Stimulated activated CD8-positive, alpha-beta memory T cell treated with anti-CD3 and anti-CD28 coated beads, Interleukin-12 subunit alpha, Interleukin-12 subunit beta, amount 100 ng/mL, for 1 hour (primary cell): ENCODE measurements around the gene SLC22A13.
"Not testable (repeated sequence)": the region's sequence is repeated elsewhere in the genome, so short reads cannot be mapped to it uniquely, and the experiment has no call there.

Source experiments
- DNase-seq: peaks from one replicate; pipeline ENCODE4 v3.0.0-alpha.2; 2020; ENCODE audit warnings: low read depth

The SLC22A13 gene

DNA sequence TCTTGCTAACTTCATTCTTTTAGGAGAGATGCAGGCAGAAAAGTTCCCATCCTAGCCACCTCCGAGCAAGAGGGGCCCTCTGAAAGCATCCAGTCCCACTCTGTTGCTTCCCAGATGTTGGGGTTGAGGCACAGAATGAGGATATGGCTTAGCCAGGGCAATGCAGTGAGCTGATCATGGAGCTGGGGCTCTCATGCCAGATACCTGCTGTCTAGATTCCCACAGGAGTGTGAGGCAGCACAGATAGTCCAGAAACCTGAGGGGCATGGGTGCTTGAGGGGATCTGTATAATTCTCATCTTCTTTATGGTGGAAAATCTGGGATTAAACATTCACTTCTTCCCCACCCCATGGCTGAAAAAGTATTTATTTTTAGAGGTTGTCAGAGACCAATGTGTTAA is 1.2 kb downstream of the SLC22A13 start:
- no peak for DNase-seq

DNA sequence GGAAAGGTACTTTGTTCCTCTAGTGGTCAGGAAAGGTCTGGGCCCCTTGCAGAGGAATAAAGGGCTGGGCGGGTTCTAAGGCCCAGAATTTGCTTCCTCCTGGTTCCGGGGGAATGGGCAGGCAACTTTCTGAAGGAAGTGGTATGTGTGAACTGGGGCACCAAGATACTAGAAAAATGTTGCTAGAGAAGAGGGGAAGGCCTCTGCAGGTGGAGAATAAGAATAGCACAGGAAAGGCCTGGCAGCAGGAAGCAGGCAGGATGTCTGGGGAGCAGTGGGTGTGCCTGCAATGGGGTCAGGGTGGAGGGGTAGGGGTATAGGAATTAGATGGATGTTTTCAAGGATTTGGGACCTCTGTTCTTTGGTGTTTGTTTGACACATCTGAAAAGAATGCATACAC is 2.0 kb downstream of the SLC22A13 start:
- no peak for DNase-seq

- DNase-seq: no peak
Observed at GRCh38 chr3:38268087-38268486, 2.5 kb downstream of the SLC22A13 start.

- no peak for DNase-seq
Observed at GRCh38 chr3:38268522-38268921, 2.9 kb downstream of the SLC22A13 start.

GRCh38 chr3:38270606-38271005 is 5.0 kb downstream of the SLC22A13 start:
- no peak for DNase-seq

DNA sequence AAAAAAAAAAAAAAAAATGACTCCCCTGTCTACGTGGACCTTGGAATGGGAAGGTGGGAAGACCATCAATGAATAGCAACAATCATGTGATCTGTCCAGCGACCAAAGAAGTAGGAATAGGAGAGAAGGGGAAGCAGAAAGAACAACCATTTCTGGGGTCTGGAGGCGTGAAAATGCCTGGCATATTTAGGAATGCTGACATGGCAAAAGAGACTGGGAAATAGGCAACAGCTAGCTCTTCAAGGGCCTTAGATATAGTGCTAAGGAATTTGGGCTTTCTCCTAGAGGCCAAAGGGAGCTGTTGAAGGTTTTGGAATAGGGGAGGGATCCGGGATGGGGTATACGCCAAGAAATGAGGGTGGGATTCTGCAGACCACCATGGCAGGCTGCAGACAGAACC is 5.9 kb downstream of the SLC22A13 start:
- no peak for DNase-seq

GRCh38 chr3:38274864-38275649 is 9.4 kb downstream of the SLC22A13 start:
- no peak for DNase-seq

DNA sequence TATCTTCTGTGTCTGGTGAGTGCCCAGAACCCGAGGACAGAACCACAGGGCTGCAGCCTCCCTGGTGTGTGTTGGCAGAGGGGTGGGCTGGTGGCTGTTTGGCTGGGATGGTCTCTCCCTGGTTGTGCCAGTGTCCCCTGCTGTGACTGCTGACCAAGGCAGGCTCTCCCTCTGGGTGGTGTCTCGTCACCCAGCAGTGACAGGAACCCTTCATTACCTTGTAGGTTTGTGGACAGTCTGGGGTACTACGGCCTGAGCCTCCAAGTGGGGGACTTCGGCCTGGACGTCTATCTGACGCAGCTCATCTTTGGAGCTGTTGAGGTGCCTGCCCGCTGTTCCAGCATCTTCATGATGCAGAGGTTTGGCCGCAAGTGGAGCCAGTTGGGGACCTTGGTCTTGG is 10.0 kb downstream of the SLC22A13 start:
- no peak for DNase-seq

DNA sequence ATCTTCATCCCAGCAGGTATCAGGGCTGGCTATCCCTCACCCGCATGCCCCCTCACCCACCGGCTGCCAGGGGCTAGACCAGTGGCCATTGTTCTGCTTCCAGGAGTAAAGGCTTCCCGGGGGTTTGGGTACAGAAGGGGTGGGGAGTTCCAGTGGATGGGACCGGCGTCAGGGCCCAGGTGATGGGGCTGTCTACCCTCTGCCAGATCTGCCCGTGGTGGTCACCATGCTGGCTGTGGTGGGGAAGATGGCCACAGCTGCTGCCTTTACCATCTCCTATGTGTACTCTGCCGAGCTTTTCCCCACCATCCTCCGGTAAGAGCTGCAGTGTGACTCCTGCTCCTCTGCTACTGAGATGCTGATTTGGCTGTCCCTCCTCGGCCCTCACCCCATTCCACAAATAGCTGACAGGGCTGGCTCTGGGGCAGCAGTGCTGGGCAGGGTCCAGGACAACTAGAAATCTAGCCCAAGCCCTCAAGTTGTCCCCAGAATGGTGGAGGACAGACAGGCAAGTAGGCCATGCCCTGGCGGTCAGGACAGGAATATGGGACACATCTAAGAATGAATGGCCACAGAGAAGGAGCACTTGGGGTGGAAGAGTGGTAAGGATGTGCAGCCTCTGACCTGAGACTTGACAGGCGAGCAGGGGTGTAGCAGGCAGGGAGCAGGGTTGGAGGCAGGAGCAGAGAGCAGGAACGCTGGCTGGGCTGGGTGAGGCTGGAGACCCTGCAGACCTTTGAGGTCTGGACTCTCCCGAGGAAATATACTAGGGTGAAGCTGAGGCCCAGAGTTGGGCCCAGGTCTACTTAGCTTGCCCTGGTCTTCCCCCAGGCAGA is 10.7 kb downstream of the SLC22A13 start:
- no peak for DNase-seq

GRCh38 chr3:38276917-38277630 is 11.5 kb downstream of the SLC22A13 start:
- no peak for DNase-seq

GRCh38 chr3:38278841-38279240 is 13.2 kb downstream of the SLC22A13 start:
- no peak for DNase-seq

GRCh38 chr3:38281895-38282686 is 16.5 kb downstream of the SLC22A13 start, which contains the start of gene SLC22A14:
SLC22A14 (plus strand) TSS chr3:38282294; CDS start chr3:38306027, 23,733 bp downstream.
- no peak for DNase-seq

GRCh38 chr3:38283810-38284755 is 18.5 kb downstream of the SLC22A13 start:
- DNase-seq: no peak

GRCh38 chr3:38284756-38285150 is 19.1 kb downstream of the SLC22A13 start:
- no peak for DNase-seq

DNA sequence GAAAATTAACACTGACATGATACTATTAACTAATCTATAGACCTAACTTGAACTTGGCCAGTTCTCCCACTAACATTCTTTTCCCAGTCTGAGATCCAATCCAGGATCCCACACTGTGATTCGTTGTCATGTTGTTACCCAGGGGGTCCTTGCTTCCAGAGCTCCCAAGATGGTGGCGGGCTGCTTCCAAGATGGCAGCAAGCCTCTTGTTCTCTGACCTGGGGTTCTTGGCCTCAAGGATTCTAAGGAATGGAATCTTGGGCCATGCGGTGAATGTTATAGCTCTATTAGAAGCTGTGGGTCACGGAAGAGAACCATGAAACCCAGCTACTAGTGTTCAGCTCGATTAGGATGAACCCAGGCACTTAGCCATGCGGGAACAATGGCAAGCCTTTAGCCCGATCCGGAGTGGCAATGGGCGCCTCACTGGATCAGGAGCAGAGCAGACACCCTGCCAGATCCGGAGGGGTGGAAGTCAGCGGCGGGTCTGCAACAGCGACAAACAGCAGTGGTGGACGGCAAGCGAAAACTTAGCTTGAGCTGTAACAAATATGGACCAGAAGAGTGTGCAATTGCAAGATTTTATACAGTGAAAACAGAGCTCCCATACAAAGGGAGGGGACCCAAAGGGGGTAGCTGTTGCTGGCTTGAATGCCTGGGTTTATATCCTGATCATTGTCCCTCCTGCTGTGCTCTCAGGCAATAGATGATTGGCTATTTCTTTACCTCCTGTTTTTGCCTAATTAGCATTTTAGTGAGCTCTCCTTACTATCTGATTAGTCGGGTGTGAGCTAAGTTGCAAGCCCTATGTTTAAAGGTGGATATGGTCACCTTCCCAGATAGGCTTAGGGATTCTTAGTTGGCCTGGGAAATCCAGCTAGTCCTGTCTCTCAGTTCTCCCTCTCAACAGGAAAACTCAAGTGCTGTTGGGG is 23.9 kb downstream of the SLC22A13 start:
- DNase-seq: not testable (repeated sequence)

GRCh38 chr3:38297053-38297452 is 31.4 kb downstream of the SLC22A13 start:
- DNase-seq: not testable (repeated sequence)

DNA sequence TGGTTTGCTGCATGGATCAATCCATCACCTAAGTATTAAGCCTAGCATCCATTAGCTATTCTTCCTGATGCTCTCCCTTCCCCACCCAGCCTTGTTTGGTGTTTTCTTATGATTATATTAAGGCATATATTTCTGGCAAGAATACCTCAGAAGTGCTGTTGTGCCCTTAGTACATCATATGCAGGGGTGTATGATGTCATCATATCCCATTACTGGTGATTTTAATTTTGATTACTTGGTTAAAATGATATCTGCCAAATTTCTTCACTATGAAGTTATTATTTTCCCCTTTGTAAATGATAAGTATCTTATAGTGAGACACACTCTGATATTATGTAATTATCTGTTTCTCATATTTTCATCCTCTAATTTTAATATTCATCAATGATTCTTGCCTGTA is 31.9 kb downstream of the SLC22A13 start:
- DNase-seq: no peak

DNA sequence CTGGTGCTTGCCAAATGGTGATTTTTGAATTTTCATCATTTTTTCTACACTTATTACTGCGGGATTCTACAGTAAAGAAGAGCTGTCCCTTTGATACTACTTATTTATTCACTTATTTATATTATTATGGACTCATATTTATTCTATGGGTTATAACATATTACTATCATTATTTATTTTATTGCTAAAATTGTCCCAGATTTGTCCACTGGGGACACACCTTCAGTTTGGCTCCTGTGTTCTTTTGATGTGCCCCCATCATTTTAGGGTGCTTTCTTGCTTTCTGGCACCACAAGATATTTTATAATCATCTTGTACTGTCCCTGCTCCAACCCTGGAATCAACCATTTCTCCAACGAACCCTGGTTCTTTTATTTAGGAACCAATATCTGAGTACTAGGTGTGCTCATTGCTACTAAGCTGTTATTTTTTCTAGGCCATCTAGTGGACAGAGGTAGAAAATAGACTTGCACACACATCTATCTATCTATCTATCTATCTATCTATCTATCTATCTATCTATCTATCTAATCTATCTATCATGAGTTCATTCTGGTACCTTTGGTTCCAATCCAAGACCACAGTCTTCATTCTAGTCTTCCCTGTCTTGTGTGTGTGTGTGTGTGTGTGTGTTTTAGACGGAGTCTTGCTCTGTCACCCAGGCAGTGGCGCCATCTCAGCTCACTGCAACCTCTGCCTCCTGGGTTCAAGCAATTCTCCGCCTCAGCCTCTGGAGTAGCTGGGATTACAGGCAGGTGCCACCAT is 32.5 kb downstream of the SLC22A13 start:
- DNase-seq: no peak

GRCh38 chr3:38306941-38307340 is 41.3 kb downstream of the SLC22A13 start:
- DNase-seq: no peak
